GM19035 (cell line): ENCODE measurements around the gene OR4C6.

Experiments
- ATAC-seq: cut with Tn5 transposase; IDR thresholded peaks from one replicate; pipeline ENCODE4 v1.9.1; 2021; ENCODE audit not compliant: unreplicated experiment

The OR4C6 gene

GRCh38 chr11:55661901-55662300 lies at the start of gene OR4C6:
OR4C6 (plus strand) TSS chr11:55662201; CDS start chr11:55665167, 2,966 bp downstream.
- no peak for ATAC-seq

- ATAC-seq, result no peak
These were observed 37.5 kb upstream of the OR4C6 start for GRCh38 chr11:55624531-55624930.

GRCh38 chr11:55634813-55635212 lies 27.2 kb upstream of the OR4C6 start, which contains the start of gene OR4P4:
OR4P4 (plus strand) TSS chr11:55635113.
- no peak for ATAC-seq

- ATAC-seq, result no peak
These were observed 14.0 kb upstream of the OR4C6 start, which contains the start of gene OR4S2 for GRCh38 chr11:55648027-55648426. OR4S2 (plus strand) TSS chr11:55648327; CDS start chr11:55650904, 2,577 bp downstream.

- no peak for ATAC-seq
These were observed 9.4 kb upstream of the OR4C6 start for GRCh38 chr11:55652560-55652959.

GRCh38 chr11:55655096-55655495 lies 6.9 kb upstream of the OR4C6 start:
- no peak for ATAC-seq

GRCh38 chr11:55658031-55658573 lies 3.9 kb upstream of the OR4C6 start:
- ATAC-seq, result peak; percentile 97

GRCh38 chr11:55658608-55659007 lies 3.4 kb upstream of the OR4C6 start:
- peak; percentile 28 for ATAC-seq

GRCh38 chr11:55669376-55669775 lies 7.4 kb downstream of the OR4C6 start:
- ATAC-seq, result no peak

- no peak for ATAC-seq
These were observed 11.9 kb downstream of the OR4C6 start for GRCh38 chr11:55673860-55674259.

- peak; percentile 84 for ATAC-seq
These were observed 35.8 kb downstream of the OR4C6 start for GRCh38 chr11:55697817-55698216.

- no peak for ATAC-seq
These were observed 39.4 kb downstream of the OR4C6 start for GRCh38 chr11:55701429-55701828.

- no peak for ATAC-seq
These were observed 45.0 kb downstream of the OR4C6 start for GRCh38 chr11:55707029-55707428.

- ATAC-seq, result no peak
These were observed 53.2 kb downstream of the OR4C6 start for GRCh38 chr11:55714982-55715888.
